ENCODE results near the gene TACR3.
"Not testable (repeated sequence)": the region's sequence is repeated elsewhere in the genome, so short reads cannot be mapped to it uniquely, and the experiment has no call there.

Gene TACR3, protein sequence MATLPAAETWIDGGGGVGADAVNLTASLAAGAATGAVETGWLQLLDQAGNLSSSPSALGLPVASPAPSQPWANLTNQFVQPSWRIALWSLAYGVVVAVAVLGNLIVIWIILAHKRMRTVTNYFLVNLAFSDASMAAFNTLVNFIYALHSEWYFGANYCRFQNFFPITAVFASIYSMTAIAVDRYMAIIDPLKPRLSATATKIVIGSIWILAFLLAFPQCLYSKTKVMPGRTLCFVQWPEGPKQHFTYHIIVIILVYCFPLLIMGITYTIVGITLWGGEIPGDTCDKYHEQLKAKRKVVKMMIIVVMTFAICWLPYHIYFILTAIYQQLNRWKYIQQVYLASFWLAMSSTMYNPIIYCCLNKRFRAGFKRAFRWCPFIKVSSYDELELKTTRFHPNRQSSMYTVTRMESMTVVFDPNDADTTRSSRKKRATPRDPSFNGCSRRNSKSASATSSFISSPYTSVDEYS

DNA sequence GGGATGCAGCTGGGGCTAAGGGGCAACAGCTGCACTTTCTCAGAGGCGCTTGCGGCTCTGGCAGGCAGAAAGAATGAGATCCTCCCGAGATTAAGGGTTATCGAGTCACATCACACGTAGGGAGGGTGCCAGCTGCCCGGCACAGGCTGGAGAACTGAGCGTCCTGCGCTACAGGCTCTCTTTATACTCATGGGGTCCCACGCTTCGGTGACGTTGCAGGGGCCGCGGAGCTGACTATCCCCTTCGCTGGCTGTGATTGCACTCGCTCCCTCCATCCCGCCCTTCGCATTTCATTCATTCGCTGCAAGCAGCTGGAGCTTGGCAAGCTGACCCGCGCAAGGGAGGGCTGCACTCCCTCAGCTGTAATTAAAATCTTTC, at the start of gene TACR3:
TSS of gene TACR3 (minus strand) at position 156 of the 378 bp plus-strand sequence. CDS start 310 bp downstream, outside the sequence.
- DNase-seq (ENCODE audit: low read depth in 1 of 2, low spot score in 1 of 2), result no peak

DNA sequence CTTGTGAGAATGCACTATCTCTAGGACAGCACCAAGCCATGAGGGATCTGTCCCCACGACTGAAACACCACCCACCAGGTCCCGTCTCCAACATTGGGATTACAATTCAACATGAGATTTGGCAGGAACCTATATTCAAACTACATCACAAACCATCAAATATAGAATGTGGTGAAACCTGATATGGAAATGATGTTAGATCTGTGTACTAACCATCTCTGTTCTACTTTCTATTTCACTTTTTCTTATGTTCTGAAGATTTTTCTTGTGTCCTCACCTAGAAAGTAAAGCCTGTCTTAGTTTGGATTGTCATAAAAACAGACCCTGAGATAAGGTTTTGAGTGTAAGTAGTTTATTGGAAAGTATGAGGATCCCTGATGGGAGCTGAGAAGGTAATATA, 37.8 kb upstream of the TACR3 start:
- no peak for DNase-seq (ENCODE audit: low read depth in 1 of 2, low spot score in 1 of 2)

DNA sequence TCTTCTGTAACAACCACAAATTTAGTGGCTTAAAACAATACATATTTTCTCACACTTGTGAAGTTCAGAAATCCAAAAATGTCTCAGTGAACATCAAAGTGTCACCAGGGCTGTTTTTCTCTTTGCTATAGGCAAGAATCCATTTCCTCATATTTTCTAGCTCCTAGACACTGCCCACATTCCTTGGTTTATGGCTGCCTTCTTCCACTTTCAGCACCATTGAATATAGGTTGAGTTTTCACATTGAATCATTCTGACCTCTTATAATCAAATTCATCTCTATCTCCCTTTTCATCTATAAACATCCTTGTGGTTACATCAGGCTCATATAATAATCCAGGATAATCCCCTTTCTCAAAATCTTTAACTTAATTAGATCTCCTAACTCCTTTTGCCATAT, 37.0 kb upstream of the TACR3 start:
- no peak for DNase-seq (ENCODE audit: low read depth in 1 of 2, low spot score in 1 of 2)

DNA sequence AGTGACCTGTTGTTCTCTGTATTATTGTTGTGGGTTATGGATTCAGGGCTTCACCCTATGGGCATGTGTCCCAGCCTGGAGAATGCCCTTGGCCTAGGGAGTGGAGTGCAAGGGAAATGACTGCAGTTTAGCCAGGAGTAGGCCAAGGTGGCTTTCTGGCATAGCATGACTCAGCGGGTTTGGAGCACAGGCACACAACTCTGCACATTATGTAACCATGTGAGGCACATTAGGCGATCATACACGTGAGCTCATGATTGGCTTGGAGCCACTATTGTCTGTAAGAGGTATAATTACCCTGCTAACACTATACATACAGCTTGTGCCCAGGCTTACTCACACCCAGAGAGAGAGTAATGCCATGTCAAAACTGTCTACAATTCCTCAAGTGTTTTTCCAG, 35.1 kb upstream of the TACR3 start:
- DNase-seq (ENCODE audit: low read depth in 1 of 2, low spot score in 1 of 2), result no peak

DNA sequence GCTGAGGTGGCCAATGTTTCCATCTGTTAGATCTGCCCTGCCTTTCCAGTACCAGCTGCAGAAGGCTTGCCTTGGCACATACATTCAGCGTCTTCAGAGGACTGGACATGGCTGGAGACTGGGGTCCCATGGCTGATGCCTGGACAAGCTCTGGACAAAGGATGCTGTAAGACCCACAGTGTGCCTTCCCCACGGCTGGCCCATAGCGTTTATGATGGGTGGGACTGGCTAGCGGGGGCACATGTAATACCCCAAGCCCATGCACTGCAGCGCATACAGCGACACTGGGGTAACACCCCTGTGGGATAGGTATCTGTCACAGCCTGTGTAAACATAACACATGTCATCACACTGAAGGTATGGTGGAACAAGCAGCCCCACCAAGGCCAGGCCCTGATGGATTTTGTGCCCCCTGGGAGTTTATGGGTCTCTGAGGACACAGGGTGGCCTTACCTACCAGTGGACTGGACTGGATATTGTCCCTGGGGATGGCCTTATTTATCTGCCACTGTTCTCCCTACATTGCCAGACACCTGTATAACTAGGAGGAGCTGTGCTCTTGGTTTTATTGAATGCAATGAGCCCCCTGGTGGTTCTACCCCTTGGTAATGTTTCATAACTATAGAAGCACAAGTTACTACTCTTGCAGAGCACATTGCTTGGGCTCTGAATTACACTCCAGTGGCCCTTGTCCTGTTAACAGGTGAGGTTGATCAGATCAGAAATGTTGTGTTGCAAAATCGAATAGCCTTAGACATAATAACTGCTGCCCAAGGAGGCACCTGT, 34.3 kb upstream of the TACR3 start:
- DNase-seq (ENCODE audit: low read depth in 1 of 2, low spot score in 1 of 2), result no peak

DNA sequence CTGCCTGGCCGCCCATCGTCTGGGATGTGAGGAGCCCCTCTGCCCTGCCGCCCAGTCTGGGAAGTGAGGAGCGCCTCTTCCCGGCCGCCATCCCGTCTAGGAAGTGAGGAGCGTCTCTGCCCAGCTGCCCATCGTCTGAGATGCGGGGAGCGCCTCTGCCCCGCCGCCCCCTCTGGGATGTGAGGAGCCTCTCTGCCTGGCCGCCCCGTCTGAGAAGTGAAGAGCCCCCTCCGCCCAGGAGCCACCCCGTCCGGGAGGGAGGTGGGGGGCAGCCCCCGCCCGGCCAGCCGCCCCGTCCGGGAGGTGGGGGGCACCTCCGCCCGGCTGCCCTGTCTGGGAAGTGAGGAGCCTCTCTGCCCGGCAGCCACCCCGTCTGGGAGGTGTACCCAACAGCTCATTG, 3.4 kb upstream of the TACR3 start:
- not testable (repeated sequence) for DNase-seq (ENCODE audit: low read depth in 1 of 2, low spot score in 1 of 2)

DNA sequence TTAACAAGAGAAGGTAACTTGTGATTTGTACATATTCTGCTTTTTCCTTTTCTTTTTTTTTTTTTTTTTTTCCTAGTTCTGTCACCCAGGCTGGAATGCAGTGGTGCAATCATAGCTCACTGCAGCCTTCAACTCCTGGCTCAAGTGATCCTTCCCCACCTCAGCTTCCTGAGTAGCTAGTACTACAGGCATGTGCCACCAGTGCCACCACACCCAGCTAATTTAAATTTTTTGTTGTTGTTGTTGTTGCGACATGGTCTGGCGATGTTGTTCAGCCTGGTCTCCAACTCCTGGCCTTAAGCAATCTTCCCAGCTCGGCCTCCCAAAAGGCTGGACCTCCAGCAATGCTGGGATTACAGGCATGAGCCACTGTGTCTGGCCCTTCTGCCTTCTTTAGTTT, 1.5 kb upstream of the TACR3 start:
- DNase-seq (ENCODE audit: low read depth in 1 of 2, low spot score in 1 of 2), result no peak

DNA sequence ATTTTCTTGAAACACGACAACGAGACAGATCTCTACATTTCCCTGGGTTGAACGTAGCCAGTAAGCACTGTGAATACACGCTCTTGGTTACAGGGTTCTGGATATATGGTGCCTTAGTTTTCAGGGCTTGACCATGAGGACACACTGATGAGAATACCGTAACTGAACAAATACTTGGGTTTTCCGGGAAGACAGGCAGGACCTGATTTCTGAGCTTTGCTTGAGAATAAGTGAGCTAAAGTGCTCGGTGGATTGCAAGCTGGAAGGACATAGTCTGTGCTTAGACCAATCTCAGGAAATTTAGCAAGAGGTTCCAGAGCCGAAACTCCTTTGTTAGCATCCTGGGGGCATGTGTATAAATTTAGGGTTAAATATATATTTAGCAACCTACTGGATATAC, 876 bp upstream of the TACR3 start:
- no peak for DNase-seq (ENCODE audit: low read depth in 1 of 2, low spot score in 1 of 2)

DNA sequence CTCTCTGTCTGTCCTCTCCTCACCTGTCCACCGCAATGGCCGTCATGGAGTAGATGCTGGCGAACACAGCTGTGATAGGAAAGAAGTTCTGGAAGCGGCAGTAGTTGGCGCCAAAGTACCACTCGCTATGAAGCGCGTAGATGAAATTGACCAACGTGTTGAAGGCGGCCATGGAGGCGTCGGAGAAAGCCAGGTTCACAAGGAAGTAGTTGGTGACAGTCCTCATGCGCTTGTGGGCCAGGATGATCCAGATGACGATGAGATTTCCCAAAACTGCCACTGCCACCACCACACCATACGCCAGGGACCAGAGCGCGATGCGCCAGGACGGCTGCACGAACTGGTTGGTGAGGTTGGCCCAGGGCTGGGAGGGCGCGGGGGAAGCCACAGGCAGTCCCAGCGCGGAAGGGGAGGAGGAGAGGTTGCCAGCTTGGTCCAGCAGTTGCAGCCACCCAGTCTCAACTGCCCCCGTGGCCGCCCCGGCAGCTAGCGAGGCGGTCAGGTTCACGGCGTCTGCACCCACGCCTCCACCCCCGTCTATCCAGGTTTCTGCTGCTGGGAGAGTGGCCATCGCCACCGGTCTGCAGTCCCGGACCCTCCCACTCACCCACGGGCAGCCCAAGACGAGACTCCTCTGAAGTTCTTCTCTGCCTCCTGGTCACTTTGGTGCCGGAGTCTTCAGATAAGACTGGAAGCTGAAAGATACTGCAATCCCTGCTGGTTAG, 518 bp downstream of the TACR3 start:
- DNase-seq (ENCODE audit: low read depth in 1 of 2, low spot score in 1 of 2), result no peak

DNA sequence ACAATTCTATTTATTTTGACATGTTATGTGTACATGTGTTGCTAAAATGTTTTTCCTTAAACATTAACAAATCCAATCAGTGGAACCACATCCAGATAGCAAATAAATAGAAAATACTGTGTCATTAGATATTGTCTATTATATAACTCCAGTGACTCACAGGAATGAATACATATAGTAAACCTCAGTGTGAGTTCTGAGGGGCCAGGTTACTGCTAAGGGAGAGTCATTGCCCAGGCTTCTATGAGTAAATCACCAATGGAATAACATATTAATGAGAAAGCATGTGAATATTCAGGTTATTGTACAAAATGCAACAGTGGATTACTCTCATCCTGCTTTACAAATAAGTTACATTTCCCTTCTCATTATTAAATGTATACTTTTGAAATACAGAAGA, 27.2 kb downstream of the TACR3 start:
- DNase-seq (ENCODE audit: low read depth in 1 of 2, low spot score in 1 of 2), result no peak

DNA sequence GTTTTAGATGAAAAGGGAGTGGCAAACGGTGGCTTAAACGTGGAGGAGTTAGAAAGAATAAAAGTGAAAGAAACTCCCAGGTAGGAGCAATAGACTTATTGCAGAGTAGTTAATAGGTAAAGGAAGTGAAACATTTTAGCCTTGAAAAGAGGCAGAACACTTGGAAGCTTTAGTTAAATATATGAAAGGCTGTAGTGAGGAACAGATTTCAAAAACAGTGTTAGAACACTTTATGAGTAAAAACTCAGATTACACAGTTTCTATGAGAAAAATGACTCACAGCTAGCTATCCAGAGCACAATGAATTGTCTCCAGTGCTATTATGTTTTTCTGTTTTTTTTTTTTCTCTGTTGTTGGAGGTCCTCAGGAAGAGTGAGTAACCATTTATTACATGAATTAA, 45.8 kb downstream of the TACR3 start:
- no peak for DNase-seq (ENCODE audit: low read depth in 1 of 2, low spot score in 1 of 2)

DNA sequence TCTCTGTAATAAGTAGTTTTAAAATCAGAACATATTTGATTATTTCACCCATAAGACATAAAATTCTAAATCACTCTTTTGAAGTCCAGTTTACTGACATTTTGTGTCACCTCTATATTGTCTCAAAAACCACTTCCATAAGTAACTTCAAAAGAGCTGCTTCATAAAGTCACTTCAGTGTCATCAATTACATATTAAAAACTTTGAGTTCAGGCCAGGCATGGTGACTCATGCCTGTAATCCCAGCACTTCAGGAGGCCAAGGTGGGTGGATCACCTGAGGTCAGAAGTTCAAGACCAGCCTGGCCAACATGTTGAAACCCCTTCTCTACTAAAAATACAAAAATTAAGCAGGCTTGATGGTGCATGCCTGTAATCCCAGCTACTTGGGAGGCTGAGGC, 53.0 kb downstream of the TACR3 start:
- DNase-seq (ENCODE audit: low read depth in 1 of 2, low spot score in 1 of 2), result not testable (repeated sequence)

DNA sequence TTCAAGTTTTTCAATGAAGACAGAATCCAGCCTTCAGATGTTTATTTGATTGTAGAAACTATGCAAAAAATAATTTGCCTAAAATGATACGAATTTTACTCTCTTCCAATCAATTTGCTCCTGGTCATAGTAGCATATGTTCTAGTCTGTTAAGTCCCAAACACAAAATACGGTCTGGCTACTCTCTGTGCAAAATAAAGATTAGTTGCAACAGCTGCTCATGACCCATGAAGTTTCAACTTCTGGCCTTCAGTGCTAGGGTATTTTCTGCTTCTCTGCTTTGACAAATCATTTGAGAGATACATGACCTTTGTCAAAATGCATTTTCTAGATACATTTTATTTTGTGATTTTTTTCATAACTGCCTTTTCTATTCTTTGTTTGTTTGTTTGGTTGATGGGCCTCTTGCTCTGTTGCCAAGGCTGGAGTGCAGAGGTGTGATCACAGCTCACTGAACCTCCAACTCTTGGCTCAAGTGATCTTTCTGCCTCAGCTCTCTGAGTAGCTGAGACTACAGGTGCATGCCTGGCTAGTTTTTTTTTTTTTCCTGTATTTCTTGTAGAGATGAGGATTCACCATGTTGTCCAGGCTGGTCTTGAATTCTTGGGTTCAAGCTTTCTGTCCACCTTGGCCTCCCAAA, 55.2 kb downstream of the TACR3 start:
- DNase-seq (ENCODE audit: low read depth in 1 of 2, low spot score in 1 of 2), result no peak

DNA sequence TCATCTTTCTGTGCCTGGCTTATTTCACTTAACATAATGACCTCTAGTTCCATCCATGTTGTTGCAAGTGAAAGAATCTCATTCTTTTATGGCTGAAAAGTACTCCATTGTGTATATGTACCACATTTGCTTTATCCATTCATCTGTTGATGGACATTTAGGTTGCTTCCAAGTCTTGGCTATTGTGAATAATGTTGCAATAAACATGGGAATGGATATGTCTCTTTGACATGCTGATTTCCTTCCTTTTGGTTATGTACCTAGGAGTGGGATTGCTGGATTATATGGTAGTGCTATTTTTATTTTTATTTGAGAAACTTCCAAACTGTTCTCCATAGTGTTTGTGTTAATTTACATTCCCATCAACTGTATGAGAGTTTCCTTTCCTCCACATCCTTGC, 71.2 kb downstream of the TACR3 start:
- DNase-seq (ENCODE audit: low read depth in 1 of 2, low spot score in 1 of 2), result no peak

DNA sequence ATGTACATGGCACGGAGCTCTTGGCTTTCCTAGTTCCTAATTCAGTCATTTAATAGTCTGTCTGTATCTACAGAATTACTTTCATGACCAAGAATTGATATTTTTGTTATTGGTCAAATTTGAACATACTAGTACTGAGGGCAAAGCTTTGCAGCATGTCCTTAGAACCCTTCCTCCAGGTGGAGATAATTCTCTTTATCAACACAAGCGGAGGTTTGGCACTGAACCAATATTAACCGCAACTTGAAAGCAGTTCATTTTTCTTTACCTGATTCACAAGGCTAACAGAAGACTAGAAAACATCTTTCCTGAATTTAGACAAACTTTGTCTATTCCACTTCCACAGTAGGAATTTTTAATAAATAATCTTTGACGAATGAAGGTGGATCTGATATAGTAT, 73.8 kb downstream of the TACR3 start:
- no peak for DNase-seq (ENCODE audit: low read depth in 1 of 2, low spot score in 1 of 2)

DNA sequence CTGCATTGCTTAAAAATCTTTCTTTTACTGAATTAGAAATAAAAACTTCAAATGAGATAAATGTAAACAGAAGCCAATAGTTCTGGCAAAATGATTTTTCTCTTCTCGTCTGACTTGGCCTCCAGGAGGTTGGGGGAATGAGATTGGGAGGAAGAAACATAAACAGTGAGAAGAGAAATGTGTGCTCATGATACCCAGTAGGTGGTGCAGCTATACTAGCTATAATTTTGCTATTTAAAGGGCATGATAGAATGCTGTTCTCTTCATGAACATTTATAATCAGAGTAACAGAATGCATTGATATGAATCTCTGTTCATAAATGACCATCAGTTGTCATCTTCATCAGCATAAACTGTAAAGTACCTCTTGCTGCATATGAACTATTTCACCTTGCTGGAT, 85.5 kb downstream of the TACR3 start:
- no peak for DNase-seq (ENCODE audit: low read depth in 1 of 2, low spot score in 1 of 2)

DNA sequence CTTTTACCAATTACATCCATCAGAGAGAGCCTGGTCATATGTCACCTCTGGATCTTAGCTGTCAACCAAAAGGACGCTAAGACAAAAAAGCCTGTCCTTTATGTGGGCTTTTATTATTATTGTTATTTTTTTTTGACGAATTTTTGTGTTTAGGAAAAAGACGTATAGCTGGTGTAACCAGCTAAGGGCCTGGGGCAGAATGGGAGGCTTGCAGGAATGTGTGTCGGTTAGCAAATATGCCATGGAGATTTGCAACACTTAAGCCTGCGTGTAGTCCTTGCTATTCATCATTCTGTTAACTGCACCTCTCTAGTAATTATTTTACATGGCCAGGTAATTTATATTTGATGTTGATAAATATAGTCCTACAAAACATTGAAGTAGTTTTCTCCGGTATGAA, 93.5 kb downstream of the TACR3 start:
- no peak for DNase-seq (ENCODE audit: low read depth in 1 of 2, low spot score in 1 of 2)

DNA sequence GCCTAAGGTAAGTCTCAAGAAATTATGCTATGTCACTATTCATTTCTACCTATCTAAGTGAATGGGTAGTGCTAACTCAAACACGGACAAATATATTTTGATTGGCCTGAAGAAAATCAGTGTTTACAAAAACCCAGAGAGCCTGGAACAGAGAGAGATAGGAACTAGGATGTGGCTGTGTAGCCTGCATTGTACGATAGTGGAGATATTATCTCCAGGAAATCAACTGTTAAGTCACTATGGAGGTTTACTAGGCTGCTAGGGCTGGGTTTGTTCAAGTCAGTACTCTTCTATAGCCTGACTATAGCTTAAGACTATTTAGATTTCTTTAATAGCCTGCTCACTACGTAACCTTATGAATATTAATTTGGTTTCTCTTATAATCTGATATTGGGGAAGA, 127.9 kb downstream of the TACR3 start:
- no peak for DNase-seq (ENCODE audit: low read depth in 1 of 2, low spot score in 1 of 2)

DNA sequence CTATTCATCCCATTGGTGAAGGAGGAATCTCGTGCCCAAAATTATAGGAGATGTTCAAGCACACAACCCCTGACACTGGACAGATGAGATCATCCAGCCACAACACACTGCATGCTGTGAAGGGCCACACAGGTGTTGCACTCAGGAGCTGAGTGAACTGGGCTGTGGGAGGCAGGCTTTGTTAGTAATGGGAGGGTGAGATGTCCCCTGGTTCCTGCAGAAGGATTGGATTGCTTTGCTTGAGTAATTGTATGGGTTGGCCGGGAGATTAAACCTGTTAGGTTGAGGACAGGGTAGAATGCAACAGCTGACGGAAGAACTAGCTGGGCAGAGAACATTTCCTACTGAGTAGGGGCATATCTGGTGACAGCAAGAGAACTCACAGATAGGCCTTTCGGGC, 152.2 kb downstream of the TACR3 start:
- no peak for DNase-seq (ENCODE audit: low read depth in 1 of 2, low spot score in 1 of 2)

DNA sequence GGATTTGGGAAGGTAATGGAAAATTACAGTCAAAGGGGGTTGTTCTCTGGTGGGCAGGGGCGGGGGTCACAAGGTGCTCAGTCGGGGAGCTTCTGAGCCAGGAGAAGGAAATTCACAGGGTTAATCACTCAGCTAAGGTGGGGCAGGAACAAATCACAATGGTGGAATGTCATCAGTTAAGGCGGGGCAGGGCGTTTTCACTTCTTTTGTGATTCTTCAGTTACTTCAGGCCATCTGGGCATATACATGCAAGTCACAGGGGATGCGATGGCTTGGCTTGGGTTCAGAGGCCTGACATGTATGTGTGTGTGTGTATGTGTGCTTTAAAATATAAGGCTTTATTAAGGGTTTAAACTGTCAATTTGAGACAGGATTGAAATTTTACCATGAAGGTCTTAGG, 160.6 kb downstream of the TACR3 start:
- not testable (repeated sequence) for DNase-seq (ENCODE audit: low read depth in 1 of 2, low spot score in 1 of 2)
